Pons (tissue), 1 donor: ENCODE measurements around the gene COPE.
"Not testable (repeated sequence)": the region's sequence is repeated elsewhere in the genome, so short reads cannot be mapped to it uniquely, and the experiment has no call there.

ENCODE experiments used
- DNase-seq: peaks from one replicate; pipeline ENCODE4 v3.0.0-alpha.2; 2016; ENCODE audit warnings: low spot score

COPE gene

GRCh38 chr19:18940769-18941627 lies 21.8 kb upstream of the COPE start, which contains the start of gene HOMER3:
Gene HOMER3 (minus strand): TSS chr19:18941217. CDS start chr19:18938982, 2,235 bp downstream.
- DNase-seq = peak; percentile 51

- peak; percentile 45 for DNase-seq
Observed at GRCh38 chr19:18939922-18940768, 21.0 kb upstream of the COPE start.

- no peak for DNase-seq
Observed at GRCh38 chr19:18939163-18939562, 20.0 kb upstream of the COPE start.

GRCh38 chr19:18933297-18933696 lies 14.1 kb upstream of the COPE start:
- DNase-seq = no peak

- peak; percentile 31 for DNase-seq
Observed at GRCh38 chr19:18932216-18932841, 13.1 kb upstream of the COPE start.

GRCh38 chr19:18931316-18932162 lies 12.4 kb upstream of the COPE start:
- DNase-seq = no peak

GRCh38 chr19:18929311-18929710 lies 10.1 kb upstream of the COPE start:
- DNase-seq = no peak

- no peak for DNase-seq
Observed at GRCh38 chr19:18928018-18928805, 9.0 kb upstream of the COPE start.

- no peak for DNase-seq
Observed at GRCh38 chr19:18924684-18925213, 5.6 kb upstream of the COPE start.

GRCh38 chr19:18922228-18922985 lies 3.2 kb upstream of the COPE start:
- no peak for DNase-seq

- DNase-seq = no peak
Observed at GRCh38 chr19:18921593-18921992, 2.4 kb upstream of the COPE start.

- no peak for DNase-seq
Observed at GRCh38 chr19:18920400-18920799, 1.2 kb upstream of the COPE start.

- no peak for DNase-seq
Observed at GRCh38 chr19:18919900-18920214, 670 bp upstream of the COPE start.

GRCh38 chr19:18917593-18917992 lies 1.6 kb downstream of the COPE start:
- DNase-seq = not testable (repeated sequence)

GRCh38 chr19:18915639-18916038 lies 3.5 kb downstream of the COPE start:
- peak; percentile 86 for DNase-seq

- no peak for DNase-seq
Observed at GRCh38 chr19:18913466-18913865, 5.7 kb downstream of the COPE start.

- DNase-seq = no peak
Observed at GRCh38 chr19:18912933-18913332, 6.3 kb downstream of the COPE start.

- DNase-seq = no peak
Observed at GRCh38 chr19:18910801-18911436, 8.3 kb downstream of the COPE start.

- DNase-seq = no peak
Observed at GRCh38 chr19:18910010-18910409, 9.2 kb downstream of the COPE start.
